H9 (cell line): ENCODE measurements around the gene IDUA. TPM values are rescaled to one million over a fixed set of nuclear protein-coding genes. Genes with fewer than 3 reads are reported as not detected.

Experiments used
- DNase-seq: peaks from one replicate; pipeline ENCODE4 v3.0.0-alpha.2; 2017
- H2AFZ ChIP-seq: one replicate; pipeline ENCODE4 v1.6.1; 2013; ENCODE audit warnings: mild to moderate bottlenecking, low read length, control low read depth, moderate library complexity
- H2AK5ac ChIP-seq: 2 replicates; pipeline ENCODE4 v1.6.1; 2013; ENCODE audit warnings: low read length, control low read depth, mixed read lengths; ENCODE audit not compliant: insufficient read length
- H2BK120ac ChIP-seq: one replicate; pipeline ENCODE4 v1.6.1; 2013; ENCODE audit warnings: low read depth, mild to moderate bottlenecking, low read length, control low read depth, inconsistent platforms; ENCODE audit not compliant: poor library complexity, severe bottlenecking
- H2BK12ac ChIP-seq: 2 replicates; pipeline ENCODE4 v1.6.1; 2013; ENCODE audit warnings: low read length, control low read depth, mixed read lengths, low read depth; ENCODE audit not compliant: insufficient read length
- H2BK15ac ChIP-seq: 2 replicates; pipeline ENCODE4 v1.6.1; 2013; ENCODE audit warnings: low read depth, low read length, control low read depth
- H2BK20ac ChIP-seq: one replicate; pipeline ENCODE4 v1.6.1; 2013; ENCODE audit warnings: low read depth, mild to moderate bottlenecking, low read length, control low read depth, inconsistent platforms; ENCODE audit not compliant: poor library complexity, severe bottlenecking
- H2BK5ac ChIP-seq: 2 replicates; pipeline ENCODE4 v1.6.1; 2013; ENCODE audit warnings: low read length, control low read depth, mixed read lengths; ENCODE audit not compliant: insufficient read length
- H3K14ac ChIP-seq: 2 replicates; pipeline ENCODE4 v1.6.1; 2013; ENCODE audit warnings: low read length, control low read depth; ENCODE audit not compliant: insufficient read depth
- H3K18ac ChIP-seq: 2 replicates; pipeline ENCODE4 v1.6.1; 2013; ENCODE audit warnings: low read depth, mild to moderate bottlenecking, mixed read lengths, low read length, control low read depth; ENCODE audit not compliant: insufficient read length
- H3K23ac ChIP-seq: 2 replicates; pipeline ENCODE4 v1.6.1; 2013; ENCODE audit warnings: low read length, control low read depth, mixed read lengths, low read depth; ENCODE audit not compliant: insufficient read length
- H3K23me2 ChIP-seq: 2 replicates; pipeline ENCODE4 v1.6.1; 2013; ENCODE audit warnings: low read depth, mild to moderate bottlenecking, mixed read lengths, low read length, control low read depth; ENCODE audit not compliant: insufficient read length, poor library complexity, severe bottlenecking
- H3K27ac ChIP-seq: 2 replicates; pipeline ENCODE4 v1.5.1; 2013; ENCODE audit warnings: low read length, control low read depth, mixed read lengths, low read depth; ENCODE audit not compliant: insufficient read length
- H3K27me3 ChIP-seq: 2 replicates; pipeline ENCODE4 v1.6.1; 2013; ENCODE audit warnings: low read length, control low read depth, inconsistent platforms; ENCODE audit not compliant: insufficient read depth
- H3K4ac ChIP-seq: 2 replicates; pipeline ENCODE4 v1.6.1; 2013; ENCODE audit warnings: low read depth, mild to moderate bottlenecking, control low read depth, inconsistent platforms, low read length, moderate library complexity
- H3K4me1 ChIP-seq: 2 replicates; pipeline ENCODE4 v1.6.1; 2013; ENCODE audit warnings: low read length, control low read depth, inconsistent platforms; ENCODE audit not compliant: insufficient read depth
- H3K4me2 ChIP-seq: 2 replicates; pipeline ENCODE4 v1.6.1; 2013; ENCODE audit warnings: low read length, control low read depth, mixed read lengths; ENCODE audit not compliant: insufficient read length, insufficient read depth
- H3K56ac ChIP-seq: 2 replicates; pipeline ENCODE4 v1.6.1; 2013; ENCODE audit warnings: low read depth, mild to moderate bottlenecking, mixed read lengths, low read length, control low read depth; ENCODE audit not compliant: insufficient read length
- H3K79me1 ChIP-seq: 2 replicates; pipeline ENCODE4 v1.6.1; 2013; ENCODE audit warnings: low read depth, mild to moderate bottlenecking, moderate library complexity, low read length, control low read depth, inconsistent platforms; ENCODE audit not compliant: insufficient read depth, poor library complexity, severe bottlenecking
- H3K79me2 ChIP-seq: 2 replicates; pipeline ENCODE4 v1.6.1; 2013; ENCODE audit warnings: low read length, control low read depth, inconsistent platforms; ENCODE audit not compliant: insufficient read depth
- H3K9ac ChIP-seq: 2 replicates; pipeline ENCODE4 v1.6.1; 2013; ENCODE audit warnings: low read length, control low read depth, mixed read lengths; ENCODE audit not compliant: insufficient read length; ENCODE audit errors: extremely low read depth
- H3K9me3 ChIP-seq: one replicate; pipeline ENCODE4 v1.6.1; 2013; ENCODE audit warnings: low read depth, low read length, inconsistent platforms; ENCODE audit not compliant: control insufficient read depth
- H3T11ph ChIP-seq: one replicate; pipeline ENCODE4 v1.6.1; 2013; ENCODE audit warnings: mild to moderate bottlenecking, low read length, control low read depth, inconsistent platforms
- H4K20me1 ChIP-seq: one replicate; pipeline ENCODE4 v1.6.1; 2013; ENCODE audit not compliant: control insufficient read depth, insufficient read length, insufficient read depth
- H4K5ac ChIP-seq: 2 replicates; pipeline ENCODE4 v1.6.1; 2013; ENCODE audit warnings: low read depth, mild to moderate bottlenecking, mixed read lengths, low read length, control low read depth; ENCODE audit not compliant: insufficient read length
- H4K8ac ChIP-seq: replicated peaks from 2 replicates; pipeline ENCODE4 v1.6.1; 2013; ENCODE audit warnings: low read length, control low read depth, mixed read lengths, low read depth; ENCODE audit not compliant: insufficient read length
- H4K91ac ChIP-seq: 2 replicates; pipeline ENCODE4 v1.6.1; 2013; ENCODE audit warnings: low read depth, mild to moderate bottlenecking, moderate library complexity, mixed read lengths, low read length, control low read depth; ENCODE audit not compliant: insufficient read length
- H3K27ac Mint-ChIP-seq, 3 experiments: 2 replicates in 2 of 3; 3 replicates in 1 of 3; pipeline ENCODE4 v1.8.0; 2020 to 2021; ENCODE audit warnings: mixed read lengths in 3 of 3, mild to moderate bottlenecking in 1 of 3, moderate library complexity in 1 of 3
- H3K27me3 Mint-ChIP-seq: 2 replicates; pipeline ENCODE4 v1.8.0; 2021; ENCODE audit warnings: low read depth, mild to moderate bottlenecking, moderate library complexity, mixed read lengths
- H3K36me3 Mint-ChIP-seq, 3 experiments: 2 replicates in 2 of 3; 3 replicates in 1 of 3; pipeline ENCODE4 v1.8.0; 2020 to 2021; ENCODE audit warnings: low read depth in 3 of 3, mixed read lengths in 3 of 3; ENCODE audit not compliant: insufficient read depth in 1 of 3
- H3K4me1 Mint-ChIP-seq, 2 experiments: 2 replicates each; pipeline ENCODE4 v1.8.0; 2020; ENCODE audit warnings: mixed read lengths in 2 of 2
- H3K4me3 Mint-ChIP-seq, 2 experiments: 2 replicates in 1 of 2; 3 replicates in 1 of 2; pipeline ENCODE4 v1.8.0; 2020 to 2021; ENCODE audit warnings: mild to moderate bottlenecking in 2 of 2, mixed read lengths in 2 of 2, moderate library complexity in 1 of 2
- H3K9me3 Mint-ChIP-seq, 2 experiments: 2 replicates in 1 of 2; 3 replicates in 1 of 2; pipeline ENCODE4 v1.8.0; 2020; ENCODE audit warnings: mild to moderate bottlenecking in 2 of 2, mixed read lengths in 2 of 2, moderate library complexity in 1 of 2
- CTCF ChIP-seq: fragments of 200-600 bp; sonication (generic); conservative IDR thresholded peaks from 3 replicates; pipeline ENCODE4 v1.8.0; 2021; ENCODE audit warnings: antibody characterized with exemption, mild to moderate bottlenecking
- WGBS: extraction: QIAGEN DNeasy Blood & Tissue Kit; methylation state at CpG from one replicate; pipeline ENCODE4 v1.1.7; 2013; ENCODE audit warnings: missing lambda C conversion rate, low lambda C conversion rate, mixed read lengths; ENCODE audit not compliant: insufficient read length; ENCODE audit errors: extremely low coverage; 5-methylcytosine and 5-hydroxymethylcytosine counted together
- total RNA-seq: library from RNA; stranded (reverse); gene quantifications from 2 replicates; pipeline ENCODE4 v1.2.1, GENCODE V29; 2021

Gene IDUA
- total RNA-seq, 1 experiment from 2014 or later, result 14.5 TPM

GRCh38 chr4:958696-959337, 28.0 kb upstream of the IDUA start:
- no peaks in the 10 kb centered on the region for H4K20me1 ChIP-seq
- H2BK12ac ChIP-seq, result no peak overlapping the region
- Mint-ChIP-seq H3K9me3 (no peaks in the 10 kb centered on the region), H3K36me3 (peaks cover 0 to 5% (median 0%) of the 10 kb centered on the region in 3 experiments; a peak in 1 of 7 replicates), H3K4me1 (no peaks in the 10 kb centered on the region), H3K4me3 (no peak overlapping the region), H3K27me3 (no peaks in the 10 kb centered on the region), H3K27ac (peak overlapping the region in 2 of 3 experiments; percentile 44 to 83; a peak in 1 of 7 replicates)
- no peaks in the 10 kb centered on the region for H3K9me3 ChIP-seq
- no peak overlapping the region for H3K4me2 ChIP-seq
- no peak overlapping the region for H2AK5ac ChIP-seq
- no peaks in the 10 kb centered on the region for H3K79me1 ChIP-seq
- H3T11ph ChIP-seq, result no peak overlapping the region
- no peaks in the 10 kb centered on the region for H3K4me1 ChIP-seq
- DNase-seq, result no peak
- H3K56ac ChIP-seq, result no peak overlapping the region
- no peak overlapping the region for H3K27ac ChIP-seq
- no peak overlapping the region for H3K23ac ChIP-seq
- no peaks in the 10 kb centered on the region for H3K23me2 ChIP-seq
- H4K91ac ChIP-seq, result no peak overlapping the region
- no peaks in the 10 kb centered on the region for H3K79me2 ChIP-seq
- H2BK5ac ChIP-seq, result no peak overlapping the region
- no CpG with 5 or more reads among the region's 17 CpGs for WGBS
- no peak overlapping the region for H2BK15ac ChIP-seq
- TF ChIP-seq CTCF, result no peak
- H4K5ac ChIP-seq, result no peak overlapping the region
- H2BK120ac ChIP-seq, result no peak overlapping the region
- no peak overlapping the region for H4K8ac ChIP-seq
- no peak overlapping the region for H3K9ac ChIP-seq
- no peaks in the 10 kb centered on the region for H3K27me3 ChIP-seq
- H3K14ac ChIP-seq, result no peak overlapping the region; the same call in 1 of the 2 replicates
- no peak overlapping the region for H2AFZ ChIP-seq
- no peak overlapping the region for H3K18ac ChIP-seq
- H3K4ac ChIP-seq, result no peak overlapping the region
- no peak overlapping the region for H2BK20ac ChIP-seq
